GM12801 (cell line): ENCODE data around the gene EPC2.

Experiments
- CTCF ChIP-seq: IDR thresholded peaks from one replicate; pipeline ENCODE4 v1.5.1; 2011; ENCODE audit warnings: control low read depth; ENCODE audit not compliant: insufficient read length; ENCODE audit errors: extremely low read depth

The EPC2 gene

GRCh38 chr2:148812306-148812705, 167.8 kb downstream of the EPC2 start:
- TF ChIP-seq CTCF, result no peak

GRCh38 chr2:148813603-148814065, 169.1 kb downstream of the EPC2 start:
- no peak for TF ChIP-seq CTCF

GRCh38 chr2:148814143-148814859, 169.8 kb downstream of the EPC2 start:
- no peak for TF ChIP-seq CTCF

- TF ChIP-seq CTCF, result no peak
These were observed 170.4 kb downstream of the EPC2 start for GRCh38 chr2:148814860-148815419.

GRCh38 chr2:148816176-148816575, 171.6 kb downstream of the EPC2 start:
- TF ChIP-seq CTCF, result no peak

GRCh38 chr2:148817210-148817708, 172.7 kb downstream of the EPC2 start:
- TF ChIP-seq CTCF, result no peak

- no peak for TF ChIP-seq CTCF
These were observed 174.6 kb downstream of the EPC2 start for GRCh38 chr2:148819019-148819585.
